PFSK-1 (cell line): ENCODE data around the gene ASB4.

ENCODE experiments used
- POLR2AphosphoS5 ChIP-seq: IDR thresholded peaks from 2 replicates; pipeline ENCODE4 v1.6.1; 2012; ENCODE audit warnings: low read depth, mild to moderate bottlenecking, control low read depth, low read length, moderate library complexity
- SIN3A ChIP-seq: IDR thresholded peaks from 2 replicates; pipeline ENCODE4 v1.6.1; 2012; ENCODE audit warnings: mild to moderate bottlenecking, low read length, moderate library complexity, borderline replicate concordance; ENCODE audit not compliant: insufficient read depth
- TAF1 ChIP-seq: IDR thresholded peaks from 2 replicates; pipeline ENCODE4 v1.6.1; 2012; ENCODE audit warnings: low read length, control low read depth, borderline replicate concordance; ENCODE audit not compliant: insufficient read depth

GRCh38 chr7:95560674-95561073, 74.9 kb downstream of the ASB4 start:
- TF ChIP-seq SIN3A: no peak
- no peak for TF ChIP-seq POLR2AphosphoS5
- TF ChIP-seq TAF1: no peak
